Measurements from ENCODE around the gene PRR29.
"Not testable (repeated sequence)": the region's sequence is repeated elsewhere in the genome, so short reads cannot be mapped to it uniquely, and the experiment has no call there.

Gene PRR29

DNA sequence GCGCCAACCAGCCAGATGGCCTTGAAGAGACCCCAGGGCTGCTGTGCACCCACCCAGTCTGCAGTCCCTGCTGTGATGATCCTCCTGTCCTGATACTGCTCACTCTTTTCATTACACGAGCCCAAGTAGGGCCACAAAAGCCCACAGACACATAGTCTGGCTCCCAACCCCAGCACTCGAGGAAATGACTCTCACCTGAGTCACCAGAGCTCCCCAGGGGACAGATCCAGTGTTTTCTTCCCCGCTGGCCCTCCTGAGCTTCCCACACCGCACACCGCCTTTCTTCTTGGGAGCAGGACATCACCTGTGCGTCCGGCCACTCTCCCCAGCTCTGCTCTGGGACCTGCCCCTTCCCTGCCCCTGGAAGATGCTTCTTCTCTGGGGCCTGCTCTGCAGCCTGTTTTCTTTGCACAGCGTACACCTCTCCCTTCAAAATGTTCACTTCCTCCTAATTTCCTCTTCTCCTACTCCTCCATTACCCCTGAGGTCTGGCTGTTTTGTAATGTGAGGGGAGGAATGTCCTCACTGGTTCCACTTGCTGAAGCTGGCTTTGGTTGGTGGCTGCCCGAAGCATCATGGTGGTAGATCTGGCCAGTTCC lies 23.5 kb upstream of the PRR29 start:
- DNase-seq (ENCODE audit: low spot score): no peak

DNA sequence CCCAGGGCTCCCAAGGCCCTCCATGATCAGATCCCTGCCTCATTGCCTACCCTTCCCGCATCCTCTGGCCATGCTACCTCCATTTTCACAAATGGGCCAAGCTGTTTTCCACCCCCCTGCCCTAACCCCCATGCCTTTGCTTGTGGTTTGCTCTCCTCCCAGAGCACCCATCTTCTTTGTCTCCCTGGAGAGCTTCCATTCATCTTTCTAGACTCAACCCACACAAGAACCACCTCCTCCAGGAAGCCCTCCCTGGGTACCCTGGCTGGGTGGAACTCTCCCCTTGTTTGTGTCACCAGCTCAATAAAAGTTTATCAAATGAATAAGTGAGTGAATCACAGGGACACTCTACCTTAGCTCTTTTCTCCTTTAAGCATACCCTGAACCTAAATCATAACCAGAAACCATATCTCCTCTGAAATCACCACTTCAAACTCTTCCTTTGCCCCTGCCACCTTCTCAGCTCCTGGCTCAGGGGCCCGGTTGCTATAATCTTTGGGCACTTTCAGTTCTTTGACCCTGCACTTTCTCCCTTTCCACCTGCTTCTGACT lies 22.5 kb upstream of the PRR29 start:
- DNase-seq (ENCODE audit: low spot score): no peak

DNA sequence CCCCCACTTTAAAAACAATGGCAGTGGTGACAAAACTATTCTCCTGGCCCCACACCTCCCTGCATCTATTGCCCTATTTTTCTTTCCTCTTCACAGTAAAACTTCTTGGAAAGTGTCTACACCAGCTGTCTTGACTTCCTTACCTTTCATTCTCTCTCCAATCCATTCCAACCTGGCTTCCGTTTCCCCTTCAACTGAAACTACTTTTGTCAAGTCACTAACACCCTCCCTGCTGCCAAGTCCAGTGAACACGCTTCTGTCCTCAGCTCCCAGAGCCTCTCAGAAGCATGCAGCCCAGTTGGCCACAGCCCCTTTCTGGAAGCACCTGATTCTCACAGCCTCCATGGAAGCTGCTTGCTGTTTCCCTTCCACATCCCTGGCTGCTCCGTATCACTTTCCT lies 21.4 kb upstream of the PRR29 start:
- DNase-seq (ENCODE audit: low spot score): no peak

DNA sequence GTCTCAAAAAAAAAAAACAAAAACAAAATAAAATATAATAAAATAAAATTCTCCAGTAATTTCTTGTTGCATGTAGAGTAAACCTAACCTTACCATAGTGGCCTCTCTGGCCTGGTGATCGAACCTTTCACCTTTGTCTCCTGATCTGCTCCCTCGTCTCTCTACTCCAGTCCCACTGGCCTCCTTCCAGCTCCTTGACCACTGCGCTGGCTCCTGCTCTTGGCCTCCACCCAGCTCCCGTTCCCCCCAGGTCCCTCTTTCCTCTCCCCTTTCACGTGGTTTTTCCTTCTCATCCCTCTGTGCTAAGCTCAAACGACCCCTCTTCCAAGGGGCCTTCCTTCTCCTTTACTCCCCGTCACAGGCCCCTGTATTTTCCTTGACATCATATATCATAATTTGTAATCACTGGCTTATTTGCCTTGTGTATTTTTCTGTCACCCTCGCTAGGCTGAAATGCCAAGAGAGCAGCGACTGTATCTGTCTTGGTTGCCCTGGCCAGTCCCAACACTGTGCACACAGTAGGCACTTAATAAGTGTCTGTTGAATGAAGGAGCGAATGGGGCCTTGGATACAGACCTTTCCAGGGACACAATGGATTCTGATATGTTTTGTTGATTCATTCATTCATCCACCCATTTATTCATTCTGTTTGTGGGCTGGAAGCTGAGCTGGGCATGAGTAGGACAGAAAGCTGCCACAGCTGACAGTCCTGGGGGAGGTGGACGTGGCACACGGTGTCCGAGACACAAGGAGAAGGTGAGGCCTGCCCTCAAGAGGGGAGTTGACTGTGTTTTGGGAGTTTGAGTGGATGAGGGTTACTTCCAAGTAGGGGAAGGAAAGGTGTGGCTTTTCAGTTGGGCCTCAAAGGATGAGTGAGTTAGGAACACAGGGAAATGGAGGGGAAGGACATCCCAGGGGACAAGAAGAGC lies 19.6 kb upstream of the PRR29 start:
- DNase-seq (ENCODE audit: low spot score): no peak

DNA sequence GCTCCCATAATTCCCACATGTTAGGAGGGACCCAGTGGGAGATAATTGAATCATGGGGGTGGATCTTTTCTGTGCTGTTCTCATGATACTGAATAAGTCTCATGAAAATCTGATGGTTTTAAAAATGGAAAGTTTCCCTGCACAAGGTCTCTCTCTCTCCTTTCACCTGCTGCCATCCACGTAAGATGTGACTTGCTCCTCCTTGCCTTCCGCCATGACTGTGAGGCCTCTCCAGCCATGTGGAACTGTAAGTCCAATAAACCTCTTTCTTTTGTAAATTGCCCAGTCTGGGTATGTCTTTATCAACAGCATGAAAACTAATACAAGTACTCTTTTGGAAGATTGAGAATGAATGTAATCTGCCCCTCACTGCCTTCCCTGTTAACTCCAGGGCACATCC lies 15.5 kb upstream of the PRR29 start:
- DNase-seq (ENCODE audit: low spot score): not testable (repeated sequence)

DNA sequence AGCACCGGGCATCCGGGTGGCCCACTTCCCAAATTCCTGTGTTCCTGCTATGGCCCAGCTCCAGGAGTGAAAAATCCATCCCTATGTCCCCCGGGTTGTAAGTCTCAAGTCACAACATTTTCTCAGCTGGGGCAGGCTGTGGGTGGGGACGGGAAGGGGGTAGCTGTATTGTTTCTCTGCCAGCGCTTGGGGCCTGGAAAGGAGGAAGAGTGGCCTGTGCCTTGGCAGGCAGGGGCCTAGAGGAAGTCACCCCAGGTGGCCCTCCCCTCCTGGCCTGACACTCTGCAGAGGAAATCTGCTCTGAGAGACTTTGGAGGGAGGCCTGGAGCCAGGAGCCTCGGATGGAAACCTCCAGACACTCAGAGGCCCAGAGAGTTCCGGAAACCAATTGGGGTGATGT lies 14.8 kb upstream of the PRR29 start:
- DNase-seq (ENCODE audit: low spot score): no peak

DNA sequence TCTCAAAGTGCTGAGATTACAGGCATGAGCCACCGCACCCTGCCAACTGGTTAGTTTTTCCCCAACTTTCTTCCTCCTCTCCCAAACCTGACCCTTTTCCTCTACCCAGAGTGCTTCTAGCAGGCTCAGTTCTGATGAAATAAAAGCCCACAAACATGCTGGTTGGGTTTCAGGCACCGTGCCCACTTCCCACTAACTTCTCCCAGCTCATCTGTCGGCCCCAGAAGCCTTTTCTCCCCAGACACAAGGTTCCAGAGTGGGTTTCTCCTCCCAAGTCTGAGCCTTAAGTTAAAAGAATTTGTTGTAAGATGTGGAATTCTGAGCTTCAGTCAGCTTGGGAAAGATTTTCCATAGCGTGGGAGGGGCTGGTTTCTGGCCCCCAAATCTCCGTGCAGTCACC lies 13.9 kb upstream of the PRR29 start:
- no peak for DNase-seq (ENCODE audit: low spot score)

DNA sequence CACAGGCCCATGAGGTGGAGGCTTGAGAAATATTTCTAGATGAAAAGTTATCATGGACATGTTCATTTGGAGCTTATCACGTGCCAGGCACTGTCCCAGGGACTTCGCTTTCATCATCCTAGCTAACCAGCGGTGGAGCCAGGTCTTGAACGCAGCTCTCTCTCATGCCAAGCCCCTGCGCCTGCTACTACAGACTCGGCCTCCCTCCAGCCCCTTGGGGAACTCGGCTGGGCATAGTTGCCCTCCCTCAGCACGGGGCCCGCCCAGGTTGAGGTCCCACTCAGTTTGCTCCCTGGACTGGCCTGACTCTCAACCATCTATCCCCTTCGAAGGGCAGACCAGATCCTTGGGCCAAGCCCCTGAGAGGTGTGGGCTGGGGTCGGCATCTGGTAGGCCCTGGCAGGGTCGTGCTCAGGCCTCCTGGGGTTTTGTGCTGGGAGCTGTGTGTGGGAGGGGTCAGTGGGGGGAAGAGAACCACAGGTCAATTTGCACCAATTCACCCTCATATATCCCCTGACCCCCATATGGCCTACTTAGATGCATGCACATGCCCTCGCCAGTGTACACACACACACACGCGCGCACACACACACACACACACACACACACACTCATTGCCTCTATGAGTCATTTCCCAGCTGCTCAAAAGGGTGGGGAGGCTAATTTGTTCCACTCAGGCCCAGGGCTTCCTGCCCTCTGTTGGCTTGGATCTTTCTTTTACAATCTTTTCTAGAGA lies 13.3 kb upstream of the PRR29 start:
- DNase-seq (ENCODE audit: low spot score): peak; percentile 68

DNA sequence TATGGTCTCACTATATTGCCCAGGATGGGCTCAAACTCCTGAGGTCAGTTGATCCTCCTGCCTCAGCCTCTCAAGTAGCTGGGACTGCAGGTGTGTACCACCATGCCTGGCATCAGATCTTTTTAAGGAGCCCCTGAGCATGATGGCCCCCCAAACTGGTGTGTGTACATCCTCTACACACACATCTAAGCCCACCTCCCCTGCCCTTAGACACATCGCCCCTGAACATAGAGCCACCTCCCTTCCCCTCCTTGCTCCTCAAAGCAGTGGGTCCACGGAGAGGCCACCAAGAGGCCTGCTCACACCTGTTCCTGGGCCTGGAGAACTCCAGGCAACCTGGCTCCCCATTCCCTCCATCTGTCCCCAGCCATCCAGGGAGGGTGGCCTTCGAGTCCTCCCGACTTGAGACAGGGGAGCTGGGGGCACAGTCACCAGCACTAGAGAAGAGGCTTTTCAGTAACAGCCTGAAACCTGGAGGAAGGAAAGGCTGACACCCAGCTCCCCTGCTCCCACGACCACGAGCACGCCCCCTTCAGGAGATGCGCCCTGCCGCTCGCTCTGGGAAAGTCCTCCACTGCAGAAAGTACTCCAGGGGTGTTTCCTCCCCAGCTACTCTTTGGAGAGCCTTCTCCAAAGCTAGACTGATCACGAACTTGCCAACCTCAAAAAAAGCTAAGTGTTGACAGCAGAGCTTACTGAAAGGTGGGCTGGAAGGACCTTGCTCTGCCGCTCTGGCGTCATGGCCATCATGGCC lies 12.6 kb upstream of the PRR29 start:
- no peak for DNase-seq (ENCODE audit: low spot score)

DNA sequence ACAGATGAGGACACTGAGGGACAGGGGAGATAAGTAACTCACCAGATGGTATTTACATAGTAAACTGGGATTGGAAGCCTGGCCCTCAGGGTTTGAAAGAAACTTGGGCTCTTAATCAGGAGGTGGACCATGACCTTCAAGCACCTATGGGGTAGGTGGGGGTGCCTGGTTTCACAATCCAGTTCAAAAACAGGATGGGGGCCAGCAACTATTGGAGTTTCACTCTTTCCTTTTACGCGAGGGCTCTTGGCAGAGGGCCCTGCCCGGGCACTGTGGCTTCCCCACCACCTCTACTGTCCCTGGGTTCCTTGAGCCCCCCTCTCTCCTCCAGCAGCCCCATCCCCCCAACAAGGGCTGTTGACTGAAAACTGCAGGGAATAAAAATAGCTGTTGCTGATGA lies 11.3 kb upstream of the PRR29 start:
- no peak for DNase-seq (ENCODE audit: low spot score)

DNA sequence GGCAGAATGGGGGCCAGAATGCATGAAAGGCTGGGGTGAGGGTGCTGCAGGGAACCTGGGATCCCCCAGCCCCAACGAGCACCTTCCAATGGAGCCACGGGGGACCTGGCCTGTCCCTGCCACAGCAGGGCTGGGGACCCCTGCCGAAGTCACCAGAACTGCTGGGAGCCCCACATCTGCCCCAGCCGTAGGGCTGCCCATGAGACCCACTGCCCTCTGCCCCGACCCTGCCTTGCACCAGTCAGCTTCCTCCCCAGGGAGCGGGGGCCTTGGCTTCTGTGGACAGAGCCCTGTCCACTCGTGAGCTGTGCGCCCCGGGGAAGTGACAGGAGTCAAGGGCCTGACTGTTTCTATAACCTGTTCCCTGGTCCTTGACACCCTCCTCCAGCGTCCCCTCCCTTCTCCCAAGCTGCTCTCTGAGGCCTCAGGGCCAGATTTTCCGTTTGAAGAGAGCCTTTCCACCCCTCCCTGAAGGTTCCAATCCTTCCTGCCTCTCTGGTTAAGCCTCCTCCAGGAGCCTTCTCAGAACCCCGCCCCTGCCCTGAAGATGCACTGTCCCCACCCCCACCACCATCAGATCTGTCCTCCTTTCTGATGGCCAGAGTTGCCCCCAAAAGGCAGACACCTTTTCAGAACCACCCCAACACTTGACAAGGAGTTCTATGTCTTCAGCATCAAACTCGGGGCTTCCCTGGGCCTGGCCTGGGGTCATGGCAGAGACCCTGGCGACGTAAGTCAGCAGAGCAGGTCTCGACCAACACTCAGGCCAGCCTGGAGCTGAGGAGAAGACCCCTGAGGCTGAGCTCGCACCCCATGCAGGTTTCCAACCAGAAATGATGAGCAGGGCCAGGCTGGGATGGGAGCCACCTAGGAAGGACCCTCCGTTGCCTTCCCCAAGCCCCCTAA lies 10.7 kb upstream of the PRR29 start:
- DNase-seq (ENCODE audit: low spot score): no peak

DNA sequence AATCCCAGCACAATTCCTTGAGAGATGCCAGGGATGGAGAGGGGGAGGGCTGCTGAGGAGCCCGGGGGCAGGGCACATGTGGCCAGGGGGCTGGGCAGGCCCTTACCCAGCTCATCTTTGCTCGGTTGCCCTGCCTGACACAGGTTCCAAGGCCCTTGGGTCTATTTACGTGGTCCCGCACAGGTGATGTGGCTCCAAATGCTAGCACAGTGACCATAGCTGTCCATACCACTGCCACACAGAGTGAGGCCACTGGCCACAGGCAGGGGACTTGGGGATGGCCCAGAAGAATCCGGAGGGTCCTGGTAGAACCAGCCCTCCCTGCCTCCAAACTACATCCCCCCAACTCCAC lies 10.0 kb upstream of the PRR29 start:
- no peak for DNase-seq (ENCODE audit: low spot score)

DNA sequence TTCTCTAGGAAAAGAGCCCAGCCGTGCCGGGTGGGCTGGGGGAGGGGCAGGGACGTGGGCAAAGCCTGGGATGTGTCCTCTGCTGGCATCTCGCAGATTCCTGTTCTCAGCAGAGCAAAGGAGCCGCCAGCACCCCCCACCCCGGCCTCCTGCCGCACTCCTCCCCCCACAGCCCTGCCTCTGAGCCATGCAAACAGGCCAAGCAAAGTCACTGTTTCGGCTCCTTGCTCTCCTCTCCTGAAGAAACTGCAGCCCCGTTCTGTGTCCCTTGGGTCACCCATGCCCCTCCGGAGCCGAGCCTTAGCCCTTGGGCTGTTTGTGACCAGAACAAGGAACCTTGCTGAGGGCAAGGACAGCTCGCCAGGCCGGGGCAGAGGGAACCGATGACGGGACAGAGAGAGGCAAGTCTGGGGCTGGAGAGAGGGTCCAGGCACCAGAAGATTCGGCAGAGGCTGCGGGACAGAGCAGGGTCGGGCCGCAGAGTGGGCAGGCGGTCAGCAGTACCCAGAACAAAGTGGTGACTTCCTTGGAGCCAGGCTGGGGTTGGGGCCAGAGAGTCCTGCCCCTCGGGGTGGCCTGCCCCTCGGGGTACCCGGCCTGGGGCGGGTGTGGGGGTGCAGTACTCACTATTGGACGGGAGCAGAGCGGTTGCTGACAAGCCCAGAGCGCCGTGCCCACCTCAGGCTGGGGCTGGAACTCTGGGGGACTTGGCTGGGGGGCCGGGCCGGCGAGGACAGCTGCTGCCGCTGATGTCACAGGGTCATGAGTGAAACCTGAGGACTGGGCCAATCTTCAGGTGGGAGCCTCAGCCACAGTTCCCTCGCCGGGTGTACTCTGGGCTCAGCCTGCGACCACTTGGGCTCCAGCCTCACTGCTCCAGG lies 9.2 kb upstream of the PRR29 start:
- DNase-seq (ENCODE audit: low spot score): no peak

DNA sequence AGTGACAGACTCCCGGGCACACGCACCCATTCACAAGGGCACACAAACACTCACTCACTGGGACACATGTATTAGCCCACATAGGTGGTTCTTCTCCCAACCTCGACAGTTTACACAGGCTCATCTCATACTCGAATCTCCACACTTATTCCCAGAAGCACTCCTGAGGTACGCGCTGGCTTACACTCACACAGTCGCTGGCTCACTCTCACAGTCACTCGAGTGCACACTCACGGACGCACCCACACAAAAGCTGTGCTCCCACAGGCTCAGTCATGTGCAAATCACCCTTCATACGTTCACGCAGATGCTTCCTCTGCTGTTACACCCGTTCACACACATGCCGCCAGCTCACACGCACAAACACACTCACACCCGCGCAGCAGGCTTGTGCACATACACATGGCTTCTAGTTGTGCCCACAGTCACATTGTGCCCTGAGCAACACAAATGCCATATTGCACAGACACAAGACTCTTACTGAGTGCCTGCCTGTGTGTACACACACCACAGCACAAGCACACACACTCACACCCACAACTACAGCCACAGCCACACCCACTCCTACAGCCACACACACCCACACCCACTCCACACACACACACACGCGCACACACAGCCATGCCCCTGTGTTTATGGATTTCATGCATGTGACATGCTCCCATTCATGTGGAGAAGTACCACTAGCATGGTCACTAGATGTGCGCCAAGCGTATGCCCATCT lies 8.4 kb upstream of the PRR29 start:
- no peak for DNase-seq (ENCODE audit: low spot score)

DNA sequence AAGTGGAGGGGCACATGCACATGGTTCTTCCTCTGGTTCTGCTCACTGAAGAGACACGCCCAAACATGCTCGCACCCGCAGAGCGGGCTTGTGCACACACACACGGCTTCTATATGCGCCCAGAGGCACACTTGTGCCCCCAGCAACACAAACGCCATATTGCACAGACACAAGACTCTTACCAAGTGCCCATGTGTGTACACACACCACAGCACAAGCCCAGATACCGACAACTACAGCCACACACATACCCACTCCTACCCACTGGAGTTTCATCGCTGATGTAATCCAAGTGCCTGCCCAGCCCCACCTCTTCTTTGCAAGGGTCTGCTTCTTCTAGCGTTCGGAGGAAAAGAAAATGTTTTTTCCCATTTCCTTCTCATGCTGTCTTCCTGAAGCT lies 6.5 kb upstream of the PRR29 start:
- DNase-seq (ENCODE audit: low spot score): no peak

DNA sequence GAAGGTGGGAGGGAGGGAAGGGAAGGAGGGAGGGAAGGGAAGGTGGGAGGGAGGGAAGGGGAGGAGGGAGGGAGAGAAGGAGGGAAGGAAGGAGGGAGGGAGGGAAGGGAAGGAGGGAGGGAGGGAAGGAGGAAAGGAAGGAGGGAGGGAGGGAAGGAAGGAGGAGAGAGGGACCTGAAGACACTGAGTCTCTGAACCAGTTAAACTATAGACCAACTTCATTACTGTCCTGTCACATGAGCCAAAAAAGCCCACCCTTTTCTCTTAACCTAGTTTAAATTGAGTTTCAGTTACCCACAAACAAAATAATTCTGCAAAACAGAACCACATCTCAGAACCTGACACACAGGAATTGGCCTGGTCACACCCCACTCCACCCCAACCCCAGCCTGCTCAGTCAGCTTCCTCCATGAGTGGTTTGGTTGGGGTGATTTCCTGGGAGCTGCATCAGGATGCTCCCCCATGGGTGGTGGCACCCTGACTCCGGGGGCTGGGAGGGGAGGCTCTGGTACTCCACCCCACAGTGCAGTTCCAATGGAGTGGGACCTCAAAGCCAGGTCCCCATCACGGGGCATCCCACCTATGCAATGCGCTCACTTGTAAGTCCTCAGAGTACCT lies 4.7 kb upstream of the PRR29 start:
- DNase-seq (ENCODE audit: low spot score): no peak

DNA sequence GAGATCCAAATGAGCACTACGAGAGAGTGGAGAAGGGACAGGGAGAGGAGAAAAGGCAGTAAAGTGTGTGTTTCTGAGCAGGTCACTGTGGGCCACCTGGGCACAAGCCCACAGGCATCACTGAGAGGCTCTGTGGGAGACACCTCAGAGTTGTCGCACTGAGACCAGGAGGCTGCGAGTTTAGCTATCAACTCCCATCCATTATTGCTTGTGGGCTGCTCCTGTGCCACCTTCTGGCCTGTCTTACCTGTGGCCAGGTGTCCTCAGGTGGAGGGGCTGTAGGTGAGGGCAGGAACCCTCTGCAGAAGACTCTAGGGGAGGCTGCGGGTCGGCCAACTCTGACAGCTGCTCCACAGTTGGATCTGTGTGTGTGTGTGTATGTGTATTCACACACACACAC lies 2.5 kb upstream of the PRR29 start:
- no peak for DNase-seq (ENCODE audit: low spot score)

DNA sequence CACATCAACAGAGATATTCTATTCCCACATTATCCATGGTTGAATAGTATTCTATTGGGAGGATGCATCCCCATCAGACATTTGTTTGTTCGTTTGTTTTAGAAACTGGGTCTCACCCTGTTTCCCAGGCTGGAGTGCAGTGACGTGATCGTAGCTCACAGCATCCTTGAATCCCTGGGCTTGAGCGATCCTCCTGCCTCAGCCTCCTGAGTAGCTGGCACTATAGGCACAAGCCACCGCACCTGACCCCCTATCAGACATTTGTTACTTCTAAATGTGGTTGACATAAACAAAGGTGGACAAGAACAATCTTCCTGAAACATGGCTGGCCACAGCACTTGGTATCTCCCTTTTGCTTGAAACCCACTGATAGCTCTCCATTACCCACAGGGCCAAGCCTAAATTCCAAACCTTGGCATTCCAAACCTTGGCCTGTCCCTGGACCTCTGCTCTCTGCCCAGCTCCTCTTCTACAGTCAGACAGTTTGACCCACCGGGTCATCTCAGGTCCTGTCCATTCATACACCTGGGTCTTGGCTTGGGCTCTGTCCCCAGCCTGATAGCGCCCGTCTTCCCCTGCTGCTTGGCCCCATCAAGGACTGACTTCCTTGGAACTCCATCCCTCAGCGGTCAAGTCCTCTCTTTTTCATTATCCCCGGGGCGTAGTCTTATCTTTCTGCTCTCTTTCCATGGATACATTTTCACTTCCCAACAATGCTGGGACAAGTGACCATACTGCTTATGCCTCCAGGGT lies 1.5 kb upstream of the PRR29 start:
- no peak for DNase-seq (ENCODE audit: low spot score)

All from activated CD4-positive, alpha-beta T cell treated with anti-CD3 and anti-CD28 coated beads, Interleukin-2, Interleukin-4, amounts not matched to agents 100 ng/mL and 50 ng/mL, durations not matched to agents 16 hours and 8 hours (primary cell).